ENCODE results near the gene BBS1.
A peak's percentile ranks its signal among the peaks of the same experiment; 100 is the strongest.

BBS1 gene

GRCh38 chr11:66555416-66555815 lies 45.0 kb downstream of the BBS1 start:
- no peak for DNase-seq

DNA sequence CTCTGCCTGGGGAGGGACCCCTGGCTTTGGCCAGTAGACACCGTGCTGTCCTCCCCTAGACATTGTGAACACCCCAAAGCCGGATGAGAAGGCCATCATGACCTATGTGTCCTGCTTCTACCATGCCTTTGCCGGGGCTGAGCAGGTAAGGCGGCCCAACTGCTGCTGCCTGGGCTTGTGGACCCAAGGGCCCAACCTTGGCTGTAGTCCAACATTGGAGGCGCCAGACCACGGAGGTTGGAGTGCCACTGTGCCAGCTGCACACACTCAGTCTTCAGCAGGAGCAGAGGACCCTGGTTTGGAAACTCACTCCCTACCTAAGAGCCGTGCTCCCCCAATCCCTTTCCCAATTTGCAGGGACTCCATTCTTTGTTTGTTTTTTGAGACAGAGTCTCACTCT lies 45.7 kb downstream of the BBS1 start:
- DNase-seq: no peak

- DNase-seq: no peak
These were observed 47.4 kb downstream of the BBS1 start for GRCh38 chr11:66557733-66558326.

- DNase-seq: peak; percentile 0
These were observed 48.9 kb downstream of the BBS1 start for GRCh38 chr11:66559142-66559865.

GRCh38 chr11:66559866-66560676 lies 49.6 kb downstream of the BBS1 start:
- DNase-seq: no peak

GRCh38 chr11:66561178-66561974 lies 50.9 kb downstream of the BBS1 start:
- no peak for DNase-seq

- DNase-seq: no peak
These were observed 51.5 kb downstream of the BBS1 start for GRCh38 chr11:66561975-66562248.

GRCh38 chr11:66562275-66562674 lies 51.8 kb downstream of the BBS1 start:
- no peak for DNase-seq

DNA sequence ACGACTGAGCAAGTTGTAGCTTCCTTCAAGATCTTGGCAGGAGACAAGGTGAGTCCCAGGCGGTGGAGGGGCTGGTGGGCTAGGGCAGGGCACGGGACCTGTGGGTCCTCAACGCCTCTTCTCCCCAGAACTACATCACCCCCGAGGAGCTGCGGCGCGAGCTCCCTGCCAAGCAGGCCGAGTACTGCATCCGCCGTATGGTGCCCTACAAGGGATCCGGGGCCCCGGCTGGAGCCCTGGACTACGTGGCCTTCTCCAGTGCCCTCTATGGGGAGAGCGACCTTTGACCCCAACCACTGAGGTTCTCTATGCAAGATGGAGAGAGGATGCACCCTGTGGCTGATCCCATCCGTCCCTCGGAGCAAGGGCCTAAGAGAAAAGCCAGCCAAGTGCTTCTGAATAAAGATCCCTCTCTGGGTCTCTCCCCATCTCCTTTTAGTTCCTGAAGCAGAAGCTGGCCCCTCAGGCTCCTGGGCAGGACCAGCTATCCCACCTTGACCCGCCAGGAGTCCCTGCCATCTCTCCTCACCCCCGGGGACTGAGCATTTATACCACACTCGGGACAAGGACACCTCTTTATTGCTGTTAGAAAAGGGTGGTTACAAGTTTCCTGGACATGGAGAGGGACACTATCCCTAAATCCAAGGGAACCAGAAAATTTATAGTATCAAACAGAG lies 52.6 kb downstream of the BBS1 start:
- DNase-seq: no peak

- DNase-seq: no peak
These were observed 53.4 kb downstream of the BBS1 start for GRCh38 chr11:66563832-66564231.

GRCh38 chr11:66564538-66564937 lies 54.1 kb downstream of the BBS1 start:
- no peak for DNase-seq

DNA sequence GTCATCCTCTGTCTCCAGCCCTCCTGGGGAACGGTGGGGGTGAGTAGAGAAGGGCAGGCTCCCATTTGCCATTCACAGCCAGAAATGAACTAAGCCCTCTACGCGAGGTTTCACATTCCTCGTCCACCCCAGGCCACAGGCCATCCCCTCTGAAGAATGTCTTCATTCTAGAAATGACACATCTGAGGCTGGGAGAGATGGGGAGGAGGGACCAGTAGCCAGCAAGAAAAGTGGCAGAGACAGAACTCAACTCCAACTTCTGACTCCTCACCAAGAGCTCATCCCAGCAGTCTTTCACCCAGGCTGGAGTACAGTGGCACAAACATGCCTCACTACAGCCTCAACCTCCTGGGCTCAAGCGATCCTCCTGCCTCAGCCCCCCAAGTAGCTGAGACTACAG lies 54.5 kb downstream of the BBS1 start:
- no peak for DNase-seq

DNA sequence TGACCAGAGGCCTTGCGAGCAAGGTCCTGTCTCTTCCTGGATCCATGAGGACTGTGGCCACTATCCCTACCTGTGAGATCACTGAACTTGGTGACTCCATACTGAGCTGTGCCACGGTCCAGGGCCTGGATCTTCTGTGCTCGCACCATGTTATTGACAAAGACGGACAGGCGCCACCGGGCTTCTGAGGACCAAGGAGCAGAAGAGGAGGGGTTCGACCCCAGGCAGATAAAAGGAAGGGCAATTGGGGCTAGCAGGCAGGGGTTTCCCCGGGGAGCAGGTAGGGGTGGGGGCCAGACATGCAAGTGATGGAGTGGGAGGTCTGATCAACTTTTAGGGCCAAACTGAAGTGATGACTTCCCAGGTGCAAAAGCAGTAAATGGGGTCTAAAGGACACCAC lies 55.8 kb downstream of the BBS1 start:
- DNase-seq: no peak

- no peak for DNase-seq
These were observed 57.3 kb downstream of the BBS1 start for GRCh38 chr11:66567787-66568123.

GRCh38 chr11:66568124-66568916 lies 57.9 kb downstream of the BBS1 start, which contains the start of gene CTSF:
Gene CTSF, minus strand, starts transcription at chr11:66568606. Its CDS starts 120 bp downstream, at chr11:66568486.
- peak; percentile 57 for DNase-seq

- DNase-seq: no peak
These were observed 58.6 kb downstream of the BBS1 start for GRCh38 chr11:66569076-66569475.

DNA sequence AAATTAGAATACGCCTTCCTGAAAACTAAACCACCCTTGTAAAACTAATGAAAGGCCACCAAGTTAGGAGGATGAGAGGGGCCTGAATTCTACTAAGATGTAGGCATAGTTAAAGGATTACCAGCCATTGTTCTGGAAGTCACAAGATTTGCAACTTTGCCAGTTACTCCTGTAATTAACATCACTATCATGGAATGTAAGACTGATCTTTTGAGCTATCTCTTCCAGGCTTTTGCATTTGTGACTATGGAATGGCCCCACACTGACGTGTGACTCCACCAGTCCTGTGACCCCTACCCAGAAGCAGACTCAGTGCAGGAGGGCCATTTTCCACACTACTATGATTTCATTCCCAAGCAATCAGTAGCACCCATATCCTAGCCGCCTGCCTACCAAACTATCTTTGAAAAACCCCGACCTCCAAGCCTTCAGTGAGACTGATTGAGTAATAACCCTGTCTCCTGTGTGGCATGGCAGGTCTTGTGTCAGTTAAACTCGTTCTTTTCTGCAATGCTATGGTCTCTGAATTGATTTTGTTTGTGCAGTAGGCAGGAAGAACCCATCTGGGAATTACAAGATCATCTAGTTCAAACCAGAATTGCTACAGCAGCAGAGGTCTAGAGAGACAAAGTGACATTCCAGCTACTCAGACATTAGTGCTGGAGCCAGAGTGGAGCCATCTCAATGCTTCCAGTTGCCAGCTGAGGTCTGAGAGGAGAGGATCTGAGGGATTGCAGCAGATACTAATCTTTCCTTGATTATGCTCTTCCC lies 59.8 kb downstream of the BBS1 start:
- no peak for DNase-seq

DNA sequence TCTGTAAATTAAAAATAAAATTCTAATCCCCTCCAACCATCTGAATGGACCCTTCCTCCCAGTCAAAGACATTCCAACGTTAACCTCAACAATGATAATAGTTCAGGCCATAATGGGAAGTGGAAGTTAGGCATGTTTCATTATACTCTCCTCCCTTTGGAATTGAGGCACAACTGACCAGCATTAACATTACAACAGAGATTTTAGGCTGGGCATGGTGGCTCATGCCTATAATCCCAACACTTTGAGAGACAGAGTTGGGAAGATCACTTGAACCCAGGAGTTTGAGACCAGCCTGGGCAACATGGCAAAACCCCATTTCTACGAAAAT lies 60.4 kb downstream of the BBS1 start:
- DNase-seq: no peak

DNA sequence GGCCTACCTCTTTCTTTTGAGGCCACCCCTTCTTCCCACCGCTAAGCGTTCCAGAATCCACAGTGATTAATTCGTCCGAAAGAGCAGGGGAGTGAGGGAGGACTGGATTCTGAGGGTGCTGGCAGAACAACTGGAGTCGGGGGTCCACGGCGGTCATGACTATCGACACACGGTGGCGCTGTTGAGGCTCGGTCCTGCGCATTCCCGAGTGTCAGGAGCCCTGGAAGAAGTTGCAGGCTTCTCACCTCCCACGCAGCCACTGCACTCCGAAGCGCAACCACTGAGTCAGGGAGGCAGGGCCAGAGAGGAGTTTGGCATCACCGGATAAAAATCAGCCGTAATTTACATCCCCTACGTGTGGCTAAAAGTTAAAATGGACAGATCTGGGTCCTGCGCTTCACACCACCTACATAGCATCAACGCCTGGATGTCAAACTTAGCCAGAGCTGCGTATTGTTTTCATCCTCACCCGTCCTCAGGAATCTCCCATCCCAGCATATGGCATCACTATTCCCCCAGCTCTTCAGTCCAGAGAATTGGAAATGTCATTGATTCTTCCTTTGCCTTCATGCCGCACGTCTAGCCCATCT lies 68.7 kb downstream of the BBS1 start:
- peak; percentile 53 for DNase-seq

GRCh38 chr11:66580803-66581202 lies 70.4 kb downstream of the BBS1 start:
- no peak for DNase-seq

GRCh38 chr11:66581261-66581660 lies 70.8 kb downstream of the BBS1 start:
- no peak for DNase-seq

Measured in NCI-H1436 (cell line).